IPS-15b (cell line): ENCODE data around the gene TGFBR1.

Experiments used
- H3K27me3 ChIP-seq: one replicate; pipeline ENCODE4 v1.6.1; 2013; ENCODE audit warnings: low read length; ENCODE audit not compliant: control insufficient read depth, insufficient read depth
- H3K36me3 ChIP-seq: one replicate; pipeline ENCODE4 v1.6.1; 2013; ENCODE audit warnings: low read length; ENCODE audit not compliant: control insufficient read depth, insufficient read depth
- H3K4me1 ChIP-seq: one replicate; pipeline ENCODE4 v1.6.1; 2013; ENCODE audit warnings: mild to moderate bottlenecking, low read length; ENCODE audit not compliant: control insufficient read depth, insufficient read depth
- H3K4me3 ChIP-seq: one replicate; pipeline ENCODE4 v1.5.1; 2013; ENCODE audit warnings: low read depth, low read length
- H3K9ac ChIP-seq: one replicate; pipeline ENCODE4 v1.6.1; 2013; ENCODE audit warnings: low read depth, mild to moderate bottlenecking, low read length
- H3K9me3 ChIP-seq: one replicate; pipeline ENCODE4 v1.6.1; 2013; ENCODE audit warnings: mild to moderate bottlenecking, low read length; ENCODE audit not compliant: control insufficient read depth, insufficient read depth

TGFBR1 gene

GRCh38 chr9:99114846-99115500 is 10.1 kb downstream of the TGFBR1 start:
- no peak overlapping the region for H3K4me3 ChIP-seq
- no peaks in the 10 kb centered on the region for H3K36me3 ChIP-seq
- H3K27me3 ChIP-seq = no peaks in the 10 kb centered on the region
- no peak overlapping the region for H3K9ac ChIP-seq
- peaks cover 7% of the 10 kb centered on the region for H3K4me1 ChIP-seq
- no peaks in the 10 kb centered on the region for H3K9me3 ChIP-seq

- H3K9ac ChIP-seq = no peak overlapping the region
- peaks cover 7% of the 10 kb centered on the region for H3K4me1 ChIP-seq
- H3K4me3 ChIP-seq = no peak overlapping the region
- no peaks in the 10 kb centered on the region for H3K9me3 ChIP-seq
- no peaks in the 10 kb centered on the region for H3K27me3 ChIP-seq
- no peaks in the 10 kb centered on the region for H3K36me3 ChIP-seq
Observed at GRCh38 chr9:99116003-99116411, 11.1 kb downstream of the TGFBR1 start.

GRCh38 chr9:99118782-99119466 is 14.0 kb downstream of the TGFBR1 start:
- Histone ChIP-seq H3K4me1 (peaks cover 3% of the 10 kb centered on the region), H3K36me3 (no peaks in the 10 kb centered on the region), H3K9me3 (no peaks in the 10 kb centered on the region), H3K4me3 (no peak overlapping the region), H3K9ac (no peak overlapping the region), H3K27me3 (no peaks in the 10 kb centered on the region)

GRCh38 chr9:99119976-99120655 is 15.2 kb downstream of the TGFBR1 start:
- no peak overlapping the region for H3K9ac ChIP-seq
- H3K36me3 ChIP-seq = no peaks in the 10 kb centered on the region
- H3K4me1 ChIP-seq = peaks cover 3% of the 10 kb centered on the region
- H3K9me3 ChIP-seq = no peaks in the 10 kb centered on the region
- no peak overlapping the region for H3K4me3 ChIP-seq
- no peaks in the 10 kb centered on the region for H3K27me3 ChIP-seq

GRCh38 chr9:99121604-99122003 is 16.7 kb downstream of the TGFBR1 start:
- no peaks in the 10 kb centered on the region for H3K9me3 ChIP-seq
- H3K27me3 ChIP-seq = no peaks in the 10 kb centered on the region
- no peak overlapping the region for H3K9ac ChIP-seq
- H3K4me3 ChIP-seq = no peak overlapping the region
- no peaks in the 10 kb centered on the region for H3K36me3 ChIP-seq
- H3K4me1 ChIP-seq = no peaks in the 10 kb centered on the region

GRCh38 chr9:99124534-99125255 is 19.8 kb downstream of the TGFBR1 start:
- no peaks in the 10 kb centered on the region for H3K27me3 ChIP-seq
- no peak overlapping the region for H3K9ac ChIP-seq
- H3K4me3 ChIP-seq = no peak overlapping the region
- H3K9me3 ChIP-seq = no peaks in the 10 kb centered on the region
- H3K4me1 ChIP-seq = no peaks in the 10 kb centered on the region
- no peaks in the 10 kb centered on the region for H3K36me3 ChIP-seq

GRCh38 chr9:99125446-99125845 is 20.5 kb downstream of the TGFBR1 start:
- no peaks in the 10 kb centered on the region for H3K4me1 ChIP-seq
- no peak overlapping the region for H3K4me3 ChIP-seq
- no peaks in the 10 kb centered on the region for H3K27me3 ChIP-seq
- no peaks in the 10 kb centered on the region for H3K9me3 ChIP-seq
- H3K36me3 ChIP-seq = no peaks in the 10 kb centered on the region
- H3K9ac ChIP-seq = no peak overlapping the region

- Histone ChIP-seq H3K9ac (no peak overlapping the region), H3K36me3 (no peaks in the 10 kb centered on the region), H3K4me1 (no peaks in the 10 kb centered on the region), H3K27me3 (no peaks in the 10 kb centered on the region), H3K4me3 (no peak overlapping the region), H3K9me3 (no peaks in the 10 kb centered on the region)
Observed at GRCh38 chr9:99126312-99126711, 21.4 kb downstream of the TGFBR1 start.

- no peaks in the 10 kb centered on the region for H3K36me3 ChIP-seq
- H3K9ac ChIP-seq = no peak overlapping the region
Observed at GRCh38 chr9:99127356-99128132, 22.6 kb downstream of the TGFBR1 start.

GRCh38 chr9:99128133-99128406 is 23.2 kb downstream of the TGFBR1 start:
- Histone ChIP-seq H3K27me3 (no peaks in the 10 kb centered on the region), H3K9me3 (no peaks in the 10 kb centered on the region), H3K36me3 (no peaks in the 10 kb centered on the region), H3K9ac (no peak overlapping the region), H3K4me3 (no peak overlapping the region), H3K4me1 (no peaks in the 10 kb centered on the region)

More at GRCh38 chr9:99127356-99128132, 22.6 kb downstream of the TGFBR1 start:
- Histone ChIP-seq H3K27me3 (no peaks in the 10 kb centered on the region), H3K9me3 (no peaks in the 10 kb centered on the region), H3K4me3 (no peak overlapping the region), H3K4me1 (no peaks in the 10 kb centered on the region)

- Histone ChIP-seq H3K27me3 (no peaks in the 10 kb centered on the region), H3K9me3 (no peaks in the 10 kb centered on the region), H3K4me1 (no peaks in the 10 kb centered on the region), H3K36me3 (no peaks in the 10 kb centered on the region), H3K9ac (no peak overlapping the region), H3K4me3 (no peak overlapping the region)
Observed at GRCh38 chr9:99129091-99129490, 24.2 kb downstream of the TGFBR1 start.
